ACC112 (cell line): Measurements from ENCODE around the gene RSAD2.

Experiments used
- H2AFZ ChIP-seq: fragments of 200-600 bp; sonication (generic); one replicate; pipeline ENCODE4 v1.6.0; 2017; ENCODE audit warnings: antibody characterized with exemption, low read length; ENCODE audit not compliant: unreplicated experiment
- H3K27ac ChIP-seq: fragments of 200-600 bp; sonication (generic); 2 replicates; pipeline ENCODE4 v1.5.1; 2014; ENCODE audit warnings: low read depth, mild to moderate bottlenecking, antibody characterized with exemption, low read length, moderate library complexity
- H3K27me3 ChIP-seq: fragments of 200-600 bp; sonication (generic); 2 replicates; pipeline ENCODE4 v1.6.1; 2014; ENCODE audit warnings: mild to moderate bottlenecking, antibody characterized with exemption, low read length, moderate library complexity, mixed read lengths; ENCODE audit not compliant: insufficient read depth
- H3K36me3 ChIP-seq: fragments of 200-600 bp; sonication (generic); 2 replicates; pipeline ENCODE4 v1.6.1; 2016; ENCODE audit warnings: mild to moderate bottlenecking, antibody characterized with exemption, low read length, moderate library complexity, mixed read lengths; ENCODE audit not compliant: insufficient read depth
- H3K4me1 ChIP-seq: fragments of 200-600 bp; sonication (generic); one replicate; pipeline ENCODE4 v1.6.1; 2016; ENCODE audit warnings: low read length, mixed read lengths; ENCODE audit not compliant: insufficient read depth, unreplicated experiment, control insufficient read depth
- H3K4me3 ChIP-seq: fragments of 200-600 bp; sonication (generic); 2 replicates; pipeline ENCODE4 v1.5.1; 2014; ENCODE audit warnings: mild to moderate bottlenecking, low read depth, low read length
- H3K79me2 ChIP-seq: fragments of 200-600 bp; sonication (generic); one replicate; pipeline ENCODE4 v1.6.0; 2016; ENCODE audit warnings: low read length; ENCODE audit not compliant: control insufficient read depth, unreplicated experiment, insufficient read depth

Gene RSAD2

DNA sequence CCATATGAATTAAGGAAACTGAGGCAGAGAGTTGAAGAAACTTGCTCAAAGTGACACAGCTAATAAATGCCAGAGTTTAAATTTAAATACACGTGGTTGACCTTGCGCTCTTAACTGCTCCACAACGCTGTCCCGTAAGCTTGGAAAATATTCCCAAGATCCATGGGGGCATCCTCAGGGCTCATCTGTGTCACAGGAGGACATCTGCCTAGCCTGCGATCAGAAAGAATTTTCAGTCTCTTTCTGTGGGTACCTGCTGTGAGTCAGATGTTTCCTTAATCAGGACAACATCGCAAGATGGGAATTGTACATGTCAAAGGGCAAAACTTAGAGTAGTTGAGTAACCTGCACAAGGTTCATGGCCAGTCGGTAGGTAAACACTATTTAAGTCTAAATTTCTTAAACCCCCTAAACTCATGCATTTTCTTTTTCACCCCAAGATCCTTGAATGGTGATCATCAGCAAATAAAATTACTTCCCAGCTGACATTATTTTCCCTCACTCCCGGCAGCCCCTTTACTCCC, 13.3 kb upstream of the RSAD2 start:
- Histone ChIP-seq H3K36me3 (peaks cover 52% of the 10 kb centered on the region), H2AFZ (no peak overlapping the region), H3K27me3 (no peaks in the 10 kb centered on the region), H3K4me1 (peaks cover 25% of the 10 kb centered on the region), H3K27ac (peak overlapping the region; percentile 59; the same call in 1 of the 2 replicates), H3K4me3 (peak overlapping the region; percentile 88), H3K79me2 (peaks cover 52% of the 10 kb centered on the region)

DNA sequence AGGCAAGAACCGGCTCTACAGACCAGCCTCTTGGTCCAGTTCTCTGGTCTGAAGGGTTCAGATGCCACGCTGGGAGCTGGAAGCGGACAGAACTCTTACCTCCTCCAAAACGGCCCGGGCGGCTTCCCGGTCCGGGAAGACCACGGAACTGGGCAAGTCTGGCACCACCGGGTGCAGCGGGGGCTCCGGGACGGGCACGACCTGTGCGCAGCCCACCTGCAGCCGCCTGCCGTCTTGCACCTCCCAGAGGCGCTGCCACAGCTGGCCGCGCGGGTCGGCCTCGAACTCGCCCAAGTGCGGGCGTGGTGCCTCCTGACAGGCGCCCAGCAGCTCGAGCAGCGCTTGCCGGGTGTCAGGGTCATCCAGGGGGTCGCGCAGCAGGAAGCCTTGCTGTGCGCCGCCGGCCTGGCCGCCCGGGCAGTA, 12.6 kb upstream of the RSAD2 start:
- Histone ChIP-seq H3K27me3 (no peaks in the 10 kb centered on the region), H3K79me2 (peaks cover 52% of the 10 kb centered on the region), H2AFZ (peak overlapping the region; percentile 82), H3K27ac (peak overlapping the region; percentile 59; the same call in 1 of the 2 replicates), H3K36me3 (peaks cover 52% of the 10 kb centered on the region), H3K4me3 (peak overlapping the region; percentile 88), H3K4me1 (peaks cover 25% of the 10 kb centered on the region)

DNA sequence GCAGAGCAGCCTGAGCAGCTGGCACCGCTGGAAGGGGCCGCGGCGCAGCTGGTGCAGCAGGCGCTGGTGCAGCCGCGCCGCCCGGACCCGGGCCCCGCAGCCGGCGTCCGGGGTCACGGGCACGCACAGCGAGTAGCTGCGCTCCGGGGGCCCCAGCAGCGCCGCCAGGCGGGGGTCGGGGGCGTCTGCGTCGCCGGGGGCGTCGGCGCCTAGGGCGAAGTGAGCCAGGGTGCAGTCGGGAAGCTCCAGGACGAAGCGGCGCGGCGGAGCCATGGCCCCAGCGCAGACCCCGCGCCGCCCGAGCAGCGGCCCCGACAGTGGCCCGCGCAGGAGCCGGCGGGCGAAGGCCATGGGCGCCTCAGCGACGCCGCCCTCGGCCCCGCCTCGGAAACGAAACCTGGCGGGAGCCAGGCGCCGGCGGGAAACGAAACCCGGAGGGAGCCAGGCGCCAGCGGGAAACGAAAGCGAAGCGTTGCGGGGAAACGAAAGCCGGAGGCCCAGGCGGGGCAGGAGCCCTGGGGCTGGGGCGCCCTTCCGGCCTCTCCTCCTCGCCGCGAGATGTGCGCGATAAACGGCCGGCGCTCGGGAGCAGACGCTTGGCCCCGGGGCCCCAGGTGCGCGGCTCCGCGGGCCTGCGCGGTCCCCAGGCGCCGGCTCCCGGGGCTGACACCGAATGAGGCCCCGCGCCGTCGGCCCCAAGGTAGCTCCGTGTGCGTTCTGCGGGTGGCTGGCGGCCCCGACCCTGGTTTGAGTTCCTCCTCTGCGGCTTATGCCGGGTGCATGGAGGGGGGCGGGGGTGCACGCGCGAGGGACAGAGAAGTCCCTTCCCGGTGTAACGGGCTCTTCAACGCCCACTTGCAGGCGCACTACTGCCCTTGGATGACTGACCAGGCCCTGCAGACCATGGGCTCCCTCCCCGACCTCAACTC, 12.0 kb upstream of the RSAD2 start, which contains the start of gene CMPK2:
TSS of gene CMPK2 (minus strand) at position 562 of the 929 bp plus-strand sequence. CDS start at position 351, 211 bp downstream.
- H3K4me1 ChIP-seq = peaks cover 25% of the 10 kb centered on the region
- H3K4me3 ChIP-seq = peak within 1 kb of the TSS; percentile 88
- H3K36me3 ChIP-seq = peaks cover 46% of the 10 kb centered on the region
- H2AFZ ChIP-seq = peak within 1 kb of the TSS; percentile 82
- H3K79me2 ChIP-seq = peaks cover 52% of the 10 kb centered on the region
- no peaks in the 10 kb centered on the region for H3K27me3 ChIP-seq
- peak within 1 kb of the TSS; percentile 59 for H3K27ac ChIP-seq

DNA sequence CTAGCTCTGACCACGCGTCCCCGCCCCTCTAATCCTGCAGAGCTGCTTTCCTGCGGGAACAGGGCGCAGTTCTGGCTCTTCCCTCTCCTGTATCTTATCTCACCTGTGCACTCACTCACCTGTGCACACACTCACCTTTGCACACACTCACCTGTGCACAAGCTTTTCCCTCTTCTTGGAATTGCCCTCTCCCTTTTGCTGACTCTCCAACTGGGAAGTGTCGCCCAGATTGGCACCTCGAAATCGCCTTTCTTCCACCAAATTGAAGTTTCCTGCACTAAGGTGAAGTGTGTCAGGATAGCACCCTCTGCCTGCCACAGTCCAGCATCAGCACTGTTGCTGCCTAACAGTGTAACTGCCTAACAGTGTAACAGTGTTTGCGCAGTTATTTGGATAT, 11.3 kb upstream of the RSAD2 start:
- Histone ChIP-seq H3K4me3 (peak overlapping the region; percentile 88), H3K36me3 (peaks cover 40% of the 10 kb centered on the region), H3K27me3 (no peaks in the 10 kb centered on the region), H3K27ac (peak overlapping the region; percentile 59; the same call in 1 of the 2 replicates), H3K4me1 (peaks cover 25% of the 10 kb centered on the region), H3K79me2 (peaks cover 49% of the 10 kb centered on the region), H2AFZ (peak overlapping the region; percentile 82)

DNA sequence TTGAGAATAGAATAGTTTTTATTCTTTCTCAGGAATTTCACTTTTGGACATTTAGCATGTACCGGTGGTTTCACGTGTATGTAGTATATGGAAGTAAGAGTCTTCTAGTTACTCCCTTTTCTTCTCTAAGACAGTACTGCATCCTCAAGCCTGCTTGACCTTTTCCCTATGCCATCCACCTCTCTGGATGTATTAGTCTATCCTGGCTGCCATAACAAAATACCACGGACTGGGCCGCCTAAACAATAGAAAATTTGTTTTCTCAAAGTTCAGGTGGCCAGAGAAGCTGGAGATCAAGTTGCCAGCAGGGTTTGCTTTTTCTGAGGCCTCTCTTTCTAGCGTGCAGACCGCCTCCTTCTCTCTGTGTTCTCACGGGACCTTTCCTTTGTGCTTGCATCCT, 10.6 kb upstream of the RSAD2 start:
- Histone ChIP-seq H3K27me3 (no peaks in the 10 kb centered on the region), H2AFZ (no peak overlapping the region), H3K36me3 (peaks cover 33% of the 10 kb centered on the region), H3K27ac (peak overlapping the region; percentile 59; the same call in 1 of the 2 replicates), H3K4me3 (peak overlapping the region; percentile 88), H3K79me2 (peaks cover 43% of the 10 kb centered on the region), H3K4me1 (peaks cover 25% of the 10 kb centered on the region)

DNA sequence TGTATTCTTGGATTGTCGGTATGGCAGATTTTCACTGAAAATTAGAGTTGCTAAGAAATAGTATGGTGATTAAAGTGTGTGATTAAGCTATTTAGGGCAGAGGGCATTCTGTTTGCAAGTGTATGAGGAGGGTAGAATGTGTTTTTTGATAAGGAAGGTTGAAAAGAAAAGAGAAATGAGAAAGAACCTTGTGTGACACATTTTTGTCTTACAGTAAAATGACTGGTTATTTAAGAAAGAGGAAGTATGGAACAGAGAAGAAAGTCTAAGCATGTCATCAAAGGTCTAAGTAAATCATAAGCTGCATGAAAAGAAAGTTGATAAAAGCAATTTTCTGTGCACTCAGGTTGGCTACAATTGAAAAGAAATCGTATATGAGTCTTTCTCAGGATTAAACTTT, 5.2 kb upstream of the RSAD2 start:
- Histone ChIP-seq H3K4me1 (peaks cover 19% of the 10 kb centered on the region), H3K79me2 (peaks cover 8% of the 10 kb centered on the region), H3K27ac (no peak overlapping the region), H3K36me3 (peaks cover 29% of the 10 kb centered on the region; the same call in 1 of the 2 replicates), H2AFZ (no peak overlapping the region), H3K4me3 (no peak overlapping the region), H3K27me3 (no peaks in the 10 kb centered on the region)

DNA sequence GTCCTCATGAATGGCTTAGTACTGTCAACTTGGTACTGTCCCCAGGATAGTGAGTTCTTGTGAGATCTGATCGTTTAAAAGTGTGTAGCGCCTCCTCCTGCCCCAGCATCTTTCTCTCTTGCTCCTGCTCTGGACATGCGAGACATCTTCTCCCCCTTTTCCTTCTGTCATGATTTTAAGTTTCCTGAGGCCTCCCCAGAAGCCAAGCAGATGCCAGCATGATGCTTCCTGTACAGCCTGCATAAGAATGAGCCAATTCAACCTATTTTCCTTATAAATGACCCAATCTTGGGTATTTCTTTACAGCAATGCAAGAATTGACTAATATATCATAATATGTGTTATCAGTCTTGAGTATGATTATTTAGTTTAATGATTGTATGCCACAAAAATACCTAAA, 3.5 kb upstream of the RSAD2 start:
- H3K79me2 ChIP-seq = peaks cover 18% of the 10 kb centered on the region
- no peak overlapping the region for H2AFZ ChIP-seq
- H3K27me3 ChIP-seq = no peaks in the 10 kb centered on the region
- H3K4me1 ChIP-seq = peaks cover 16% of the 10 kb centered on the region
- peaks cover 23% of the 10 kb centered on the region; the same call in 1 of the 2 replicates for H3K36me3 ChIP-seq
- H3K4me3 ChIP-seq = no peak overlapping the region
- H3K27ac ChIP-seq = no peak overlapping the region

DNA sequence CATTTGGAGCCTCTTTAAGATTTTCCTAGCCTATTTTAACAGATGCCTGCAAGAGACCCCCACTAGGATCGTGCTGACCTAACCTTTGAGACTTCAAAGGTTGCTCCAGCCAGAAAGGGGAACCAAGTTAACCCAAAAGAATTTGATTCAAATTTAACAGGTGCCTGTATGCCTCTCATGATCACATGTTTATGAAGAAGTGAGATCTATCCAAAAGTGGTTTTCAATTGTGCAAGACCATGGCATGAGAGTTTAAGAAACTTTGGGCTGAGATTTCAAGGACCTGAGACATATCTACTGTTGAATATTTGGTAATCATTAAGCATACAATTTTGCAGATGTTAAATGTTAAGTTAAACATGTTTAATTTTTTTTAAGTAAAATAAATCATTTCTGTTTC, 1.3 kb upstream of the RSAD2 start:
- H3K79me2 ChIP-seq = peaks cover 37% of the 10 kb centered on the region
- H3K36me3 ChIP-seq = peaks cover 16% of the 10 kb centered on the region; the same call in 1 of the 2 replicates
- H3K4me3 ChIP-seq = no peak overlapping the region
- peak overlapping the region; percentile 84; the same call in 1 of the 2 replicates for H3K27ac ChIP-seq
- H2AFZ ChIP-seq = no peak overlapping the region
- H3K27me3 ChIP-seq = no peaks in the 10 kb centered on the region
- H3K4me1 ChIP-seq = peaks cover 35% of the 10 kb centered on the region

DNA sequence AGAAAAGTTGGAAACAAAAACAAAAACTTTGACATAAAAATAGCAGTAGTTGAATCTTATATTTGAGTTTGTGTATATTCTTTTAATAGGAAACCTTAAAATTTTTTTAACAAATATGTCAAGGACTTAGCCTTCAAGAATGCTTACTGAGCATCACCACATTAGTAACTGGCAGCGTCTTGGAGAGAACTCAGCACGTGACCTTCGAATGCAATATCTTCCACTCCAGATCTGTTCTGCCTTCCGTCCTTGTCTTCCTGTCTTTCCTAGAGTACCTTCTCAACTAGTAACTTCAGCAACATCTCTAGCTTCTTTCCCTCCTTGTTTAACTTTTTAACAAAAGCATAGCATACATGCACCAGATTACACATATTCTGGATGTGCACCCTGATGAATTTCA, 972 bp downstream of the RSAD2 start:
- peaks cover 42% of the 10 kb centered on the region for H3K79me2 ChIP-seq
- H3K36me3 ChIP-seq = peaks cover 22% of the 10 kb centered on the region; the same call in 1 of the 2 replicates
- peaks cover 37% of the 10 kb centered on the region for H3K4me1 ChIP-seq
- H3K27me3 ChIP-seq = no peaks in the 10 kb centered on the region
- no peak overlapping the region for H2AFZ ChIP-seq
- no peak overlapping the region for H3K27ac ChIP-seq
- peak overlapping the region; percentile 89 for H3K4me3 ChIP-seq

DNA sequence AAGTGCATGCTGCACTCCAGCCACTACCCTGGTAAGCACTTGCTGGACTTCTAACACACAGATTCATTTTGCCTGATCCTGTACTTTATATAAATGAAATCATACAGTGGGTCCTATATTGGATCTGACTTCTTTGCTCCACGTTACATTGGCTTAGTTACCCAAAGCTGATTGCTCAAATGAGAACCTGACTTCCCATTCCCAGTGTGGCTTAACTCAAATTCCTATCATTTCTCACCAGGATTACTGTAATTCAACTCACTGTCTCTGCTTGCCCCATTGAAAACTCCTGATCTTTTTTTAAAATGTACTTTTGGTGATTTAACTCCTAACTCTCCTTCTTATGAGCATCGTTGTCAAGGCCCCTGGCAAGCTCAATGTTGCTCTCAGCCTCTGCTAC, 1.4 kb downstream of the RSAD2 start:
- peaks cover 24% of the 10 kb centered on the region; the same call in 1 of the 2 replicates for H3K36me3 ChIP-seq
- H3K79me2 ChIP-seq = peaks cover 42% of the 10 kb centered on the region
- H2AFZ ChIP-seq = no peak overlapping the region
- H3K27me3 ChIP-seq = no peaks in the 10 kb centered on the region
- peak overlapping the region; percentile 89 for H3K4me3 ChIP-seq
- no peak overlapping the region for H3K27ac ChIP-seq
- H3K4me1 ChIP-seq = peaks cover 37% of the 10 kb centered on the region
